ENCODE measurements around the gene DMTF1. TPM values are rescaled to one million over a fixed set of nuclear protein-coding genes. Genes with fewer than 3 reads are reported as not detected.

Gene DMTF1
- total and polyA plus RNA-seq, 8 donors, result 66.7 to 321 (median 261) TPM

GRCh38 chr7:87140271-87140748 lies 11.9 kb upstream of the DMTF1 start:
- H3K27me3 ChIP-seq, result no peaks in the 10 kb centered on the region
- H3K27ac ChIP-seq, result no peak overlapping the region
- no peak overlapping the region for H3K4me3 ChIP-seq
- ATAC-seq, result no peak
- H3K9me3 ChIP-seq, result no peaks in the 10 kb centered on the region
- no peaks in the 10 kb centered on the region for H3K4me1 ChIP-seq
- no peaks in the 10 kb centered on the region for H3K36me3 ChIP-seq
- DNase-seq, result no peak
- intact Hi-C loops (cut with DNase I), result no loop called here
- TF ChIP-seq CTCF (IDR thresholded peaks at IDR 0.05), result no peak

- no peak overlapping the region for H3K27ac ChIP-seq
- DNase-seq (no peak), ATAC-seq (no peak)
- no peaks in the 10 kb centered on the region for H3K9me3 ChIP-seq
- H3K4me3 ChIP-seq, result no peak overlapping the region
- H3K36me3 ChIP-seq, result no peaks in the 10 kb centered on the region
- no peak for TF ChIP-seq CTCF (IDR thresholded peaks at IDR 0.05)
- H3K27me3 ChIP-seq, result no peaks in the 10 kb centered on the region
- H3K4me1 ChIP-seq, result no peaks in the 10 kb centered on the region
- intact Hi-C loops (cut with DNase I), result no loop called here
These were observed 8.0 kb upstream of the DMTF1 start for GRCh38 chr7:87144173-87144657.

- ATAC-seq, result no peak
- intact Hi-C loops (cut with DNase I), result loop anchor here in 1 of 2 donors (5.0 kb wide), 1 partner anchor 205 kb away; no protein-coding TSS in a partner anchor
- H3K4me1 ChIP-seq, result peaks cover 2 to 7% of the 10 kb centered on the region in 2 donors
- no peak overlapping the region for H3K4me3 ChIP-seq
- no peaks in the 10 kb centered on the region for H3K9me3 ChIP-seq
- H3K27ac ChIP-seq, result no peak overlapping the region
- peak in 1 of 4 donors; percentile 62 for DNase-seq
- TF ChIP-seq CTCF (IDR thresholded peaks at IDR 0.05), result no peak
- no peaks in the 10 kb centered on the region for H3K36me3 ChIP-seq
- no peaks in the 10 kb centered on the region for H3K27me3 ChIP-seq
These were observed 5.4 kb upstream of the DMTF1 start for GRCh38 chr7:87146740-87147386.

GRCh38 chr7:87147500-87147899 lies 4.8 kb upstream of the DMTF1 start:
- intact Hi-C loops (cut with DNase I), result loop anchor here in 1 of 2 donors (5.0 kb wide), 1 partner anchor 205 kb away; no protein-coding TSS in a partner anchor
- Histone ChIP-seq H3K4me3 (no peak overlapping the region), H3K36me3 (no peaks in the 10 kb centered on the region), H3K27me3 (no peaks in the 10 kb centered on the region), H3K9me3 (no peaks in the 10 kb centered on the region), H3K4me1 (peaks cover 2 to 7% of the 10 kb centered on the region in 2 donors), H3K27ac (no peak overlapping the region)
- TF ChIP-seq CTCF (IDR thresholded peaks at IDR 0.05), result no peak
- DNase-seq (no peak), ATAC-seq (no peak)

GRCh38 chr7:87148332-87148955 lies 3.8 kb upstream of the DMTF1 start:
- TF ChIP-seq CTCF (IDR thresholded peaks at IDR 0.05), result peak in 1 of 2 donors; percentile 13
- peak overlapping the region in 1 of 2 donors; percentile 2 for H3K27ac ChIP-seq
- no peak for ATAC-seq
- H3K4me3 ChIP-seq, result no peak overlapping the region
- H3K4me1 ChIP-seq, result peaks cover 2 to 7% of the 10 kb centered on the region in 2 donors
- no peaks in the 10 kb centered on the region for H3K9me3 ChIP-seq
- intact Hi-C loops (cut with DNase I), result loop anchor here in 1 of 2 donors (5.0 kb wide), 1 partner anchor 206 kb away; no protein-coding TSS in a partner anchor
- peak in 1 of 4 donors; percentile 36 for DNase-seq
- H3K27me3 ChIP-seq, result no peaks in the 10 kb centered on the region
- no peaks in the 10 kb centered on the region for H3K36me3 ChIP-seq
